Activated naive CD4-positive, alpha-beta T cell treated with anti-CD3 and anti-CD28 coated beads, Interleukin-2, amount 50 U/mL, for 24 hours (primary cell): Measurements from ENCODE around the gene ABCG2.

ENCODE experiments used
- H3K27ac Mint-ChIP-seq: one replicate; pipeline ENCODE4 v1.8.0; 2021; ENCODE audit warnings: mild to moderate bottlenecking, mixed read lengths
- H3K27me3 Mint-ChIP-seq: one replicate; pipeline ENCODE4 v1.8.0; 2021; ENCODE audit warnings: mixed read lengths
- H3K36me3 Mint-ChIP-seq: one replicate; pipeline ENCODE4 v1.8.0; 2021; ENCODE audit warnings: mixed read lengths
- H3K4me1 Mint-ChIP-seq: one replicate; pipeline ENCODE4 v1.8.0; 2021; ENCODE audit warnings: mixed read lengths
- H3K4me3 Mint-ChIP-seq: one replicate; pipeline ENCODE4 v1.8.0; 2021; ENCODE audit warnings: mild to moderate bottlenecking, mixed read lengths
- H3K9me3 Mint-ChIP-seq: one replicate; pipeline ENCODE4 v1.8.0; 2021; ENCODE audit warnings: mixed read lengths

Gene ABCG2

DNA sequence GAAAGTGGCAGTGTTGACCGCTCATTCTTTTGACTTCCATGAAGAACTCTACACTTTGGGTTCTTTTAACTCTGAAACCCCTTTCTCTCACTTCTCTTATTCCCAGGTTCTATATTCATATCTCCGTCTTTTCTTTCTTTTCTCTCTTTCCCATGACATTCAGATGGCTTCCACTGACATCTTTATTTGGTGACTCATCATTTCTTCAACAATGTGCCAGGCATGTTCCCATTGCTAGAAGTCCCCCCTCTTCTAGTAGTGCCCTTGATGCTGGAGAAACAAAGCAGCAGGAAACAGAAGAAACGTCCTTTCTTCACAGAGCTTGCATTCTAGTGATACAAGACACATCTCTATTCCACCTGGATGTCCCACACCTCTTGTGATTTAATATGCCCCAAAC is 117.7 kb downstream of the ABCG2 start:
- H3K27ac Mint-ChIP-seq = no peak overlapping the region
- no peaks in the 10 kb centered on the region for H3K27me3 Mint-ChIP-seq
- no peaks in the 10 kb centered on the region for H3K9me3 Mint-ChIP-seq
- no peaks in the 10 kb centered on the region for H3K4me1 Mint-ChIP-seq
- no peak overlapping the region for H3K4me3 Mint-ChIP-seq
- peaks cover 1% of the 10 kb centered on the region for H3K36me3 Mint-ChIP-seq
